Cardiac muscle cell (in vitro differentiated cells and primary cell): ENCODE results near the gene OR9Q1. TPM values are rescaled to one million over a fixed set of nuclear protein-coding genes. Genes with fewer than 3 reads are reported as not detected.

Experiments
- DNase-seq, 2 donors: peaks; one replicate each; pipeline versions ENCODE4 v3.0.0 to v3.0.0-alpha.2; 2010 to 2017; ENCODE audit warnings: low read depth in 1 of 2, low spot score in 1 of 2
- H3K27ac ChIP-seq: fragments of 200-600 bp; sonication (generic); 2 replicates; pipeline ENCODE4 v1.5.1; 2016
- H3K27me3 ChIP-seq: fragments of 200-600 bp; sonication (generic); 2 replicates; pipeline ENCODE4 v1.6.0; 2016; ENCODE audit warnings: control low read depth
- H3K36me3 ChIP-seq: fragments of 200-600 bp; sonication (generic); 2 replicates; pipeline ENCODE4 v1.5.1; 2016; ENCODE audit warnings: control low read depth
- H3K4me1 ChIP-seq: fragments of 200-600 bp; sonication (generic); 2 replicates; pipeline ENCODE4 v1.8.1; 2017; ENCODE audit warnings: low read depth, mild to moderate bottlenecking, mixed run types
- H3K4me3 ChIP-seq: fragments of 200-600 bp; sonication (generic); 2 replicates; pipeline ENCODE4 v1.5.1; 2016; ENCODE audit warnings: mild to moderate bottlenecking
- H3K9me3 ChIP-seq: fragments of 200-600 bp; sonication (generic); 2 replicates; pipeline ENCODE4 v1.5.1; 2017; ENCODE audit warnings: low read depth, mild to moderate bottlenecking, control low read depth
- CTCF ChIP-seq: IDR thresholded peaks from 2 replicates; pipeline ENCODE4 v1.5.1; 2012; ENCODE audit warnings: low read depth, mild to moderate bottlenecking, low read length
- polyA plus RNA-seq: library from polyadenylated mRNA; unstranded; fragments of >200 nt; fragmentation: Nextera tagmentation; extraction: Ambion mirVana; gene quantifications from 2 replicates; pipeline ENCODE4 v1.2.1, GENCODE V29; 2016
- total RNA-seq: library from RNA; depleted of rRNA; stranded (reverse); fragments of >200 nt; gene quantifications from 2 replicates; pipeline ENCODE4 v1.2.3, GENCODE V29; 2016

The OR9Q1 gene, protein sequence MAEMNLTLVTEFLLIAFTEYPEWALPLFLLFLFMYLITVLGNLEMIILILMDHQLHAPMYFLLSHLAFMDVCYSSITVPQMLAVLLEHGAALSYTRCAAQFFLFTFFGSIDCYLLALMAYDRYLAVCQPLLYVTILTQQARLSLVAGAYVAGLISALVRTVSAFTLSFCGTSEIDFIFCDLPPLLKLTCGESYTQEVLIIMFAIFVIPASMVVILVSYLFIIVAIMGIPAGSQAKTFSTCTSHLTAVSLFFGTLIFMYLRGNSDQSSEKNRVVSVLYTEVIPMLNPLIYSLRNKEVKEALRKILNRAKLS
- total RNA-seq (not detected in 2 replicates), polyA plus RNA-seq (not detected in 2 replicates)

DNA sequence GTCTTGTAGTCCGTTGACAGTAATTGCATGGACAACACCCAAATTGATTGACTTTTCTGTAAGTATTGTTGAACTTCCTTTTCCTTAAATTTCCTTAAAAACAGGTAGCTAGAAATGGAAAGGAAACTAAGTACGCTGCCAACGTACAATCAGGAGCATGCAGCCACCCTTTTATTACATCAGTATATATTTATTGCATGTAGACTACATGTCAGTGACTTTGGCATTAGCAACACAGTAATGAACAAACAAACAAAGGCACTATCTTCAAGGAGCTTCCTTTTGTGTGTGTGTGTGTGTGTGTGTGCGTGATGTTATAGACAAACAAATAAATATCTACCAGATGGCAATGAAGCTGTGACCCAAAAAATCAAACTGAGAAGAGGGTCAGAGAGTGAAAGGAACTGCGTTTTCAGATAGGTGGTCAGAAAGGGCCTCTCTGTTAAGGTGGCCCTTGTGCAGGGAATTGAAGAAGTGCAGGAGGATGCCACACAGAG, at the start of gene OR9Q1:
TSS of gene OR9Q1 (plus strand) at position 447 of the 497 bp plus-strand sequence. CDS start 155,564 bp downstream, outside the sequence.
- H3K27me3 ChIP-seq = no peaks in the 10 kb centered on the region
- no peak within 1 kb of the TSS for H3K27ac ChIP-seq
- H3K4me3 ChIP-seq = no peak within 1 kb of the TSS
- no peaks in the 10 kb centered on the region for H3K9me3 ChIP-seq
- DNase-seq = no peak
- no peaks in the 10 kb centered on the region for H3K4me1 ChIP-seq
- TF ChIP-seq CTCF = no peak
- no peaks in the 10 kb centered on the region for H3K36me3 ChIP-seq

DNA sequence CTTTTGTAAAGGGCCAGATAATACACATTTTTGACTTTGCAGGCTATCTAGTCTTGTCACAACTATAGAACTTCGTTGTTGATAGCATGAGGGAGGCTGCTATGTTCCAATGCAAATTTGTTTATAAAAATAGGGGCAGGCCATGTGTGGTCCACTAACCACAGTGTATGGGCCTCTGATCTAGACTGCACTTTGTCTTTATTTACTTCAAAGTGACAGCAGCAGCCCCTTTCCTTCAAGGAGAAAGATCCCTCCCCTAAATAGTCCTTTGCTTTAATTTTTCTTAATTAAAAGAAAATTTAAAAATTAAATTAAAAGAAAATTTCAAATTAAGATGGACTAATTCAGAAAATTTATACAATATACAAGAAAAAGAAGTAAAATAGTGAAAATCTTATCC, 49.5 kb upstream of the OR9Q1 start:
- Histone ChIP-seq H3K27ac (no peak overlapping the region), H3K36me3 (no peaks in the 10 kb centered on the region), H3K4me3 (no peak overlapping the region), H3K9me3 (no peaks in the 10 kb centered on the region), H3K27me3 (no peaks in the 10 kb centered on the region), H3K4me1 (no peaks in the 10 kb centered on the region)
- TF ChIP-seq CTCF = no peak
- DNase-seq = no peak

- no peak for TF ChIP-seq CTCF
- Histone ChIP-seq H3K4me3 (no peak overlapping the region), H3K36me3 (no peaks in the 10 kb centered on the region), H3K27ac (no peak overlapping the region), H3K27me3 (no peaks in the 10 kb centered on the region), H3K4me1 (no peaks in the 10 kb centered on the region), H3K9me3 (no peaks in the 10 kb centered on the region)
- peak in 1 of 2 donors; percentile 1 for DNase-seq
Measured at GRCh38 chr11:57974848-57975601, 48.7 kb upstream of the OR9Q1 start.

- Histone ChIP-seq H3K4me3 (no peak overlapping the region), H3K27me3 (no peaks in the 10 kb centered on the region), H3K27ac (no peak overlapping the region), H3K9me3 (no peaks in the 10 kb centered on the region), H3K4me1 (no peaks in the 10 kb centered on the region), H3K36me3 (no peaks in the 10 kb centered on the region)
- TF ChIP-seq CTCF = no peak
- peak in 1 of 2 donors; percentile 28 for DNase-seq
Measured at GRCh38 chr11:57977709-57978108, 46.0 kb upstream of the OR9Q1 start.

- no peak overlapping the region for H3K27ac ChIP-seq
- no peaks in the 10 kb centered on the region for H3K9me3 ChIP-seq
- H3K27me3 ChIP-seq = no peaks in the 10 kb centered on the region
- no peaks in the 10 kb centered on the region for H3K36me3 ChIP-seq
- H3K4me1 ChIP-seq = no peaks in the 10 kb centered on the region
- H3K4me3 ChIP-seq = no peak overlapping the region
- DNase-seq = no peak
- no peak for TF ChIP-seq CTCF
Measured at GRCh38 chr11:57978686-57979531, 44.8 kb upstream of the OR9Q1 start.
